Stimulated activated CD8-positive, alpha-beta memory T cell treated with anti-CD3 and anti-CD28 coated beads, Interleukin-7, amount 100 ng/mL, for 24 hours (primary cell): ENCODE results near the gene SUPT3H.

Source experiments
- DNase-seq: peaks from one replicate; pipeline ENCODE4 v3.0.0-alpha.2; 2020; ENCODE audit warnings: low read depth

The SUPT3H gene

GRCh38 chr6:45388328-45388727 lies 10.6 kb upstream of the SUPT3H start:
- DNase-seq = no peak

- DNase-seq = no peak
Observed at GRCh38 chr6:45387236-45387635, 9.5 kb upstream of the SUPT3H start.

- DNase-seq = no peak
Observed at GRCh38 chr6:45386501-45386900, 8.8 kb upstream of the SUPT3H start.

GRCh38 chr6:45382391-45382790 lies 4.7 kb upstream of the SUPT3H start:
- DNase-seq = no peak

- DNase-seq = peak; percentile 3
Observed at GRCh38 chr6:45378334-45378926, 696 bp upstream of the SUPT3H start.

GRCh38 chr6:45377043-45377553 lies 636 bp downstream of the SUPT3H start:
- peak; percentile 71 for DNase-seq

- DNase-seq = no peak
Observed at GRCh38 chr6:45376310-45377042, 1.3 kb downstream of the SUPT3H start.

- DNase-seq = no peak
Observed at GRCh38 chr6:45375449-45375848, 2.3 kb downstream of the SUPT3H start.

- no peak for DNase-seq
Observed at GRCh38 chr6:45371924-45372573, 5.7 kb downstream of the SUPT3H start.

- no peak for DNase-seq
Observed at GRCh38 chr6:45369870-45370269, 7.9 kb downstream of the SUPT3H start.

GRCh38 chr6:45367999-45368398 lies 9.7 kb downstream of the SUPT3H start:
- no peak for DNase-seq

GRCh38 chr6:45366534-45366933 lies 11.2 kb downstream of the SUPT3H start:
- DNase-seq = no peak

GRCh38 chr6:45365036-45365435 lies 12.7 kb downstream of the SUPT3H start:
- DNase-seq = no peak

- DNase-seq = no peak
Observed at GRCh38 chr6:45364466-45364865, 13.3 kb downstream of the SUPT3H start.

- no peak for DNase-seq
Observed at GRCh38 chr6:45353654-45354053, 24.1 kb downstream of the SUPT3H start.

GRCh38 chr6:45351667-45352066 lies 26.1 kb downstream of the SUPT3H start:
- no peak for DNase-seq

GRCh38 chr6:45351076-45351475 lies 26.7 kb downstream of the SUPT3H start:
- DNase-seq = no peak

GRCh38 chr6:45350186-45350710 lies 27.5 kb downstream of the SUPT3H start:
- DNase-seq = no peak

GRCh38 chr6:45344900-45345299 lies 32.8 kb downstream of the SUPT3H start:
- DNase-seq = no peak

- no peak for DNase-seq
Observed at GRCh38 chr6:45328523-45328922, 49.2 kb downstream of the SUPT3H start.

- no peak for DNase-seq
Observed at GRCh38 chr6:45327956-45328522, 49.7 kb downstream of the SUPT3H start, which contains the start of gene RUNX2. TSS of gene RUNX2 (plus strand) at chr6:45328330. CDS start at chr6:45328727, 397 bp downstream.

GRCh38 chr6:45326698-45327417 lies 50.9 kb downstream of the SUPT3H start:
- DNase-seq = no peak
